Measurements from ENCODE around the gene E2F3.

The E2F3 gene

DNA sequence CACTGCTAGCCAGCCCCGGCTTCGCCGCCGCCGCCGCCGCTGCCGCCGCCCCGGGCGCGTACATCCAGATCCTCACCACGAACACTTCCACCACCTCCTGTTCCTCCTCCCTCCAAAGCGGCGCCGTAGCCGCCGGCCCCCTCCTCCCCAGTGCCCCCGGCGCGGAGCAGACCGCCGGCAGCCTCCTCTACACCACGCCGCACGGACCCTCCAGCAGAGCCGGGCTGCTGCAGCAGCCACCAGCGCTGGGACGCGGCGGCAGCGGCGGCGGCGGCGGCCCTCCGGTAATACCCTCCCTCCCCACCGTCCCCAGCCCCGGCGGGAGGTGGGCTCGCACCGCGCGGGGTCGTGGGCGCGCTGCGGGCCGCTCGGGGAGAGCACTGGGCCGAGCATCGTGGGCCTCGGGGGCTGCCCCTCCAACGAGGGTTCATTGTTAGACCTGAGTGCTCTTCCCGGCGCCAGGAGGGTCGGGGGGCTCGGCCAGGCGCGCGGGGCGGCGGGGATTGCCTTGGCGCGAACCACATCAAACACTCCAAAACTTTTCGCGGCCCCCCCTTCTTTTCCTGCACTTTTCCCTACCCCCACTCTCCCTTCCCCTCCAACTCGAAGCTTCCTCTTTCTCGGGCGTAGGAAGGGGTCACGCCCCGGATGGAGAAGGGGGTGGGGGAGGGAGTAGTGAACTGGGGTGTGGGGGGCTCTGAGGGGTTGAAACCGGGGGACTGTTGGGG, 827 bp downstream of the E2F3 start:
- DNase-seq (ENCODE audit: low read depth in 2 of 2), result peak; percentile 23 to 38

DNA sequence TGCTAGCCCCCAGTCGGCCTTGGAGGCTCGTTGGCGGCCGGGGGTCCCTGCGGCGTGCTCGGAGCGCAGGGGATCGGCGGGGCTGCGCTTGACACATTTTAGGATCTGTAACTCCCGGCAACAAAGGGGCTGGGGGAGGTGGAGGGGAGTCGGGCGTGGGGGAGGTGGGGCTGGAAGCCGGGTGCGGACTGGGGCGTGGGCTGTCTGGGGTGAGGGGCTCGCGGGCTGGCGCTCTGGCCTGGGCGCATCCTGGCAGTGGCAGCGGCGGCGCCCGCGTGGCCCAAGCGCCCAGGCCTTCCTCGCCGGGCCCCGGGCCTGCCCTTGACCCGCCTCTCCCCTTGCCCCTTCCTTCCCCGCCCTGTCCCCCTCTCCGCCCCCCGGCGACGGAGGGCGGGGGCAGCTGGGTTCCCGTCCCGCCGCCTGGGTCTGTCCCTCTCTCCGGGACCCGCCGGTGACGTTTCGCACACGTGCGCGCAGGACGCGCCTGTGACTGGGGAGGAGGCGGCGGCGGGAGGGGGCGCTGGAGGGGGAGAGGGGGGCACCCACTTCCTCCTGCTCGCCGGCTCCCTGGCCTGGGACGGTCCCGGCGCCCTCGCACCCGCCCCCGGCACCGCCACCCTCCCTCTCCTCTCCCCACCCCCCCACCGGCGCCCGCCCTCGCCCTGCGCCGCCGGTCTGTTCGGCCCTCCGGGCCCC, 1.5 kb downstream of the E2F3 start:
- DNase-seq (ENCODE audit: low read depth in 2 of 2), result peak; percentile 79 to 87

DNA sequence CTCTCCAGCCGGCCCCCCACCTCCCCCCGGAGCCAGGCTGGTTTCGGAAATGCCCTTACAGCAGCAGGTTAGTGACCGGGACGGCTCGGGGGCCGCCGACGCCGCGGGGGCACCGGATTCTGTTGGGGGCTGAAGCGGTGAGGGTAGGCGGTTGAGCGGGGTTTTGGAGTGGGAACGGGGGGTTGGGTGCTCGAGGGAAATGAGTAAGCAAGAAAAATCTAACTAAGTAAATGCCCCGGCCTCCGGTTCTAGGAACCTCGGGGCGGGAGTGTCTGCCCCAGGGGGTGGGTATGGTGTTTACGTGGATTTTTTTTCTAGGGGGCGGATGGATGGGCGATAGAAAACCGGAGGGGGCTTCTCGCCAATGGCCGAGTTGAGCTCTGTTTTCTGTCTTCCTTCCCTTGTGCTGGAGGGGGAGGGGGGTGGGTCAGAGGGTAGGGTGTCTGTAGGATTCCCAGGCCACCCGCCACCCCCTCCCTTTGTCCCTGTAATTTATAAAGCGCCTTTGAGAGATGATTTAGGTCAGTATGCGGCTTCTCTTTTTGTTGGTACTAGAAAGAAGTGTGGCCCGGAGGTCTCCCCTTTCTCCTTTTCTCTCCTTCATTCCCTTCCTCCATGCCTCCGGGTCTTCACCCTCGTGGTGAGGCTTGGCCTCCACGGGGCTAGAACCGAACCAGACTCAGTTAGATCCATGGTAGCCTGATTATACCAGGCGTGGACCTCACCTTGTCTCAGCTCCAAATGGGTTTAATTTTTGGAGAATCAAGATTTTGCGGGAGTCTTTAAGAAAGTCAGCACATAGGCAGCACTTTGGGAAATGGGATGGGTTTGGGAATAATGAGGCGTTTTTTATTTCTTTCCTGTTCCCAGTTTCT, 2.3 kb downstream of the E2F3 start:
- DNase-seq (ENCODE audit: low read depth in 2 of 2), result peak; percentile 62 to 70

DNA sequence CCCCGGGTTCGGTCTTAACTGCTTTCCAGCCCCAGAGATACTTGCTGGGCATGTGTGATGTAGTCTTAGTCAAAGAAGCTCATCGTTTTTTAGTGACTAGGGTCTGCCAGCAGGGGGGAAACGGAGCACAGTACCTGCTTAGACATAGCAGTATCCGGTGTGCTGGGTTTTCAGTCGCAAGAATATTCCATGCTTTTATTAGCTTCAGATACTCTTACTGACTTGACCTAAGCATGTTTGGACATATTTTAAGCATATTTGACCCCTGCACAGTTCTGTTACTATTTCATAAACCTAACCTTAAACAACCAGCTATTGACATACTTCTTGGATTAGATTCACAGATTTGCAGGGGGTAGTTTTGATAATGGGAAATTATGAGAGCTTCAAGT, 3.0 kb downstream of the E2F3 start:
- peak; percentile 47 to 64 for DNase-seq (ENCODE audit: low read depth in 2 of 2)

DNA sequence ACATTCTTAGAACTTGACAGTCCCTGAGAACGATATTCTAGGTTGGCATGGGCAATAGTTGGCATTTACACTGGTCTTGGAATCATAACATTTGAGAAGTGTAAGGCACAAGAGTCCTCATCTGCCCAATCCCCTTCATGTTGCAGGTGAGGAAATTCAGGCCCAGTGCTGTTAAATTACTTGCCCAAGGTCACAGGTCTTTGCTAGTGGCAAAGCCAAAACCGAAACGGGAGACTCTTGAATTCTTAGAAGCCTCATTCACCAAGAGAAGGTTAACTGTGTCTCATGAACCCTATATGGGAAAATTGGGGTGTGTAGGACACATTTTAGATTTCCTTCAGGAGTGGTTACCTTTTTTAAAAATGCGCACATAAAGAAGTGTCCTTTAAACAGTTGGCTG, 7.2 kb downstream of the E2F3 start:
- no peak for DNase-seq (ENCODE audit: low read depth in 2 of 2)

DNA sequence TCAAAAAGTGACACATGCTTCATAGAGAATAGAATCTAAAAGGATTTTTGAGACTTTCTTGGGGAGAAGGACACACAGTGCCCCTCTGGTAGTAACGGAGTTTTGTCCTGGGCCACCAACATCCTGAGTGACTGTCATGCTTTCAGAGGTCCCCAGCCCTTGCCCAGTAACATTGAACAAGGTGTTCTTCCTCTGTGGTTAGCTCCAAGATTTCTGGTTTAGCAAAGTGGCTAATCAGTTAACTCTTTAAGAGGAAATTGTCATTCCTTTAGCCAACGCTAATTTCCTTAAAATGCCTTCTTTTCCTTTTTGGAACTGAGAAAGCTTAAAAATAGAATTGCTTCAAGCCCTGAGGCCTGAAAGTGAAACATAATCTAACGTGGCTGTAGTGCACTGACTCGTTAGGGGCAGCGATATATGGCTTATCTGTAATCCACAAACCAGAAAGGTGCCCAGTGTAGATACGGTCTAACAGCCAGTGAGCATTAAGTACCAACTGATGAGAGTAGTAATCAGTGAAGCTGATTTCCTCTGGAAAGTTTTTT, 7.8 kb downstream of the E2F3 start:
- DNase-seq (ENCODE audit: low read depth in 2 of 2), result no peak

DNA sequence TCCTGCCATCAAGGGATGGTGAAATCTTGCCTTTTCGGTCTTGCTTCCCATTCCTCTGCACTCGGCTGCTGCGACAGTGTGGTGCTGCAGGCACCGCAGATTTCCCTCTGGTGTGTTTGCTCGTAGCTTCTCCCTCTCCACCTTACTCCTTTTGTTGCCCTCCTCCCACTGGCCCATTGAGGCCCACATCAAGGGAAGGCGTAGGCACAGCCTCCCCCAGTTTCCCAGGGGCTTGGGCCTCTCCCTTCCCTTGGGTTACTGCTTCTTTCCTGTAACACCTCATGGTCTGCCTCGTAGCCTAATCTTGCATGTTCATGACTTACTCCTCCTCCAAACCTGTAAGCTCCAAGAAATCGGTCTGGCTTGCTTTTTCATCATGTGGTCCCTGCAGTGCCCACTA, 9.9 kb downstream of the E2F3 start:
- no peak for DNase-seq (ENCODE audit: low read depth in 2 of 2)

DNA sequence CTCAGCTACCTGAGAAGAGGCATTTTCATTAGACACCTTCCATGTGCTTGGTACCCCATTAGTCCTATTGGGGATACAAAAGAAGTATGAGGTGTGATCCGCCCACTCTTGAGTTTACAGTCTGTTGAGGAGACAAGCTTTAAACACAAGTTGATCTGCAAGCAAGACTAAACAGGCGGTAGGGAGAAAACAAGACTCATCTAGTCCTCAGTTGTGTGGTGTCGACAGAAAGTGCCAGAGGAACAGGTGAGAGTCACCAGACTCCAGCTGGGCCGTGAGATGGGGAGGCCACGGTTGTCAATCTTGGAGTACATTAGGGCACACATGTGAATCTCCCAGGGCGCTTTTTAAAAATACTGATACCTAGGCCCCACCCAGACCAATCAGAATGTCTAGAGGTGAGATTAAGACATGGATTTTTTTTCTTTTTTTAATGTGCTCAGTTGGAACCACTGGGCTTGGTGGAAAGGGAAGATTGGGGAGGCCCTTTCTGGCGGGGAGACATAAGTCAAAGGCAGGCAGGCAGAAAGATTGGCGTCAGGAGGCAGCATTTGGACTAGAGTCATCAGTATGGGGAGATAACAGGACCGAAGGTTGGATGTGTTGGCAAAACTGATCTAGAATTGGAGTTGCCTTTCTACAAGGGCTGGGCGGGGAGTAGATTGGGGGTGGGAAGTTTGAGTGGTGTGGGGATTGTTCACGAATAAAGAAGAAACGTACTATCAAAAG, 10.4 kb downstream of the E2F3 start:
- no peak for DNase-seq (ENCODE audit: low read depth in 2 of 2)

DNA sequence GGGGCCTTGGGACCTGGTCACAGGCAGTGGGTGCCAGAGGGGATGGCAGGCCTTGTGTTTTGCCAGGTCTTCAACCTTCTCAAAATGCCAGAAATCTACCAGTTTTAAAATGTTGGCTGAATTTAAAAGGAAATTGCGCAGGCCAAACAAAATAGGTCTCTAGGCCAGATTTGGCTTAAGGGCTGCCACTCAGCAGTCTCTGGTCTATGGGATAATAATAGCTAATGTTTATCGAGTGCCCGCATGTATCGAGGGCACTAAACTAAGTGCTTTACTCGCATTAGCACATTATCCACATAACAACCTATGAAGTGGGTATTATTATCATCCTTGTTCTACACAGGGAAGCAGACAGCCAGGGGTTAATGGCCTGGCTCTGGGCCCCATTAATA, 11.0 kb downstream of the E2F3 start:
- DNase-seq (ENCODE audit: low read depth in 2 of 2), result no peak

DNA sequence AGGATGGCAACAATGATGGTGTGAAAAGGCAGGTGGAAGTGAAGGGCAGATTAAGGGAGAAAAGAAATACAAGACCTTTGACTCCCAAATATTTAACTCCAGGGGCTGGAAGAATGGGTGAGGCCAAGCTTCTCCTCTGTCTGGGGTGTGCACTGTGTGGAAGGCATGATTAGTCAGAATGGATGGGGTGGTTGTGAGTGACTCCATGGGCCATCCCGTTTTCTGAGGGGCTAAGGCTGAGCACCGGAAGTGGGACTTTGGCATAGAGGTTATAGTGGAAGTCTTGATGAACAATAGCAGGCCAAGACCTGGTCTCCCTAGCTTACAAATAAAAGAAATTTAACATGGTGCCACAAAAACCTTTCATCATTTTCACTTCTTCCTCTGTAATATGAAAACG, 12.1 kb downstream of the E2F3 start:
- DNase-seq (ENCODE audit: low read depth in 2 of 2), result no peak

DNA sequence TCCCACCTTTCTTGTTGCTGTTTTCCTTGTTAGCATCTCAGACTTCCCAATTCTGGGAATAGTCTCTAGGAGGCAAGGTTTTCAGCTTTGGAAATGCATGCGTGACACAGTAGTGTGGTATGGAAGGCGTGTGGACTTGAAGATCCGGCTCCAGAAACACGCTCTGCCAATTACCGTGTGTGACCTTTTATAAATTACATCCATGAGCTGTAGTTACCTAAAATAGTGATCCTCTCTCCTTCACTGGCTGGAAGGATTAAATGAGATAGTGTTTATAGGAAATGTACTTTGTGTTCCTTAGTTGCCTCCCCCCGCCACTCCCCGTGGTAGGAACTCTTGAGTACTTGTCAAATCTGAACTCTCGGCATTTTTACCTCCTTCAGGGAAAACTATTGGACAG, 13.0 kb downstream of the E2F3 start:
- no peak for DNase-seq (ENCODE audit: low read depth in 2 of 2)

DNA sequence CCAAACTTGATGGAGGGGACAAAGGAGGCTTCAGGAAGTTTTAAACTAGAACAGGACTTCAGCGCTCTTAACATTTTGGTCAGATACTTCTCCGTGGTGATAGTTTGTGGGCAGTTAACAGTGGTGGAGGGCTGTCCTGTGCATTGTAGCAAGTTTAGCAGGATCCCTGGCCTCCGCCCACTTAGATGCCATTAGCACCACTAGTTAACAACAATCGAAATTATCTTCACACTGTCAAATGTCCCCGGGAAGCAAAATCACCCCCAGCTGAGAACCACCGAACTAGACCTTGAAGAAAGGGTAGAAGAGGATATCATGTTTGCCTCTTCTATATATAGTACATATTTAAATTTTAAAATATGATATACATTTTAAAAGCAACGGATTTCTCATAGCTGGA, 13.6 kb downstream of the E2F3 start:
- no peak for DNase-seq (ENCODE audit: low read depth in 2 of 2)

DNA sequence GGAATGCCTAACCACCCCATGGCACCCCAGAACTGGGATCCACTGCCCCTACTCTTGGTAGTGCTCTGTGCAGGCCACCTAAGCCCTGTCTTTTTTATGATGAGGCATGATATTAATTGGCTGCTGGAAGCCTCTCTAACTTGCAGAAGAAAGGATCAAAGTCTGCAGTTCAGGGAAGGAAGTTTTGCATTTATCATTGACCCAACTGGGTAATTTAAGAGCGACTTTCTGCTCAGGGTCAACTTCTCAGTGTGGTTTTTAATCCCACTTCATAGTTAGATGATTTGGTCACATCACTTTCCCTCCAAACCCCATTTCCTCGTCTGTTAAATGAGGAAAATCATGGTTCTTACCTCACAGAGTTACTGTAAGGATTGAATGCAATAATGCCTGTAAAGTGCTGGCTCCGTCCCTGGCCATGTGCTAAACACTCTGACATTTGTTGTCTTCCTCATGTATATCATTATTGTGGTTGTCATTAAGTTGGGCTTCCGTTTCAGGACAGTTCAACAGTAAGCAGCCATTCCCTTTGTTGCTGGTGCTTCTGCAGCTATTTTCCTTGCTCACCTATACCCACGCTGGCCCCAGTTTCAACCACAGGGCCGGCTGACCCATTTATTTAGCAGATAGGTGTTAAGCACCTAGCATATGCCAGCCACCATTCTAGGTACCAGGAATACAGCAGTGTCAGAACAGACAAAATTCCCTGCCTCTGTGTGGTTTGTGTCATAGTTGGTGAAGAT, 14.2 kb downstream of the E2F3 start:
- no peak for DNase-seq (ENCODE audit: low read depth in 2 of 2)

DNA sequence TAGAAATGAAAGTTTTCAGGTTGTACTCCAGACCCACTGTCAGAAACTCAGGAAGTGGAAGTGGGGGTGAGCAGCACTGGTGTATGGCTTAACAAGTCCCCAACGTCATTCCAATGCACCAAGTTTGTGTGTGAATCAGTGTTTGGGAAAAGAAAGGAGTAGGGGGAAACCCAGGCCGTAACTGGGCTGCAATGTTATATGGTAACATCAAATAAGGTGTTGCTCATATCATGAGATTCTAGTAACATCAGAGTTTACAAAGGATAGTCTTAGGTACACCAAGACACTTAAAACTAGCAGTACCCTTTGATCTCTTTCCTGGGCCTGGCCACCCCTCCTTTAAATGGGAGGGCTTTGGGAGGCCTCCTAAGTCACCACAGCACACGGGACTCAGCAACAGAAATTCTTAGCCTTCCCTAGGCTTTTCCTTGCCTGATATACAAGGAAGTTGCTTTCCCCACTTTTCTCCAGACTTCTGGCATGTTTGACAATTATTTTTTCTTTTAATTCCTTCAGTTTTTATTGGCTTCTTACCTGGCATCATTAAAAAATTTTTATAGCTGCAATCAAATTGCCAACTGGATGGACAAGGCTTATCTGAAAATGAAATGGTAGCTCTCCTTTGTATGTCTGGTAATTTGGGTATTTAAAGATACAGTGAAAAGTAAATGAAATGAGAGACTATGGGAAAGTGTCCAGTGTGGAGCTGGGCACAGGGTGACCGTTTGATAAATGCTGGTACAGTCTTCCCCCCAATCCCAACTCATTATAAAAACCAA, 15.1 kb downstream of the E2F3 start:
- no peak for DNase-seq (ENCODE audit: low read depth in 2 of 2)

DNA sequence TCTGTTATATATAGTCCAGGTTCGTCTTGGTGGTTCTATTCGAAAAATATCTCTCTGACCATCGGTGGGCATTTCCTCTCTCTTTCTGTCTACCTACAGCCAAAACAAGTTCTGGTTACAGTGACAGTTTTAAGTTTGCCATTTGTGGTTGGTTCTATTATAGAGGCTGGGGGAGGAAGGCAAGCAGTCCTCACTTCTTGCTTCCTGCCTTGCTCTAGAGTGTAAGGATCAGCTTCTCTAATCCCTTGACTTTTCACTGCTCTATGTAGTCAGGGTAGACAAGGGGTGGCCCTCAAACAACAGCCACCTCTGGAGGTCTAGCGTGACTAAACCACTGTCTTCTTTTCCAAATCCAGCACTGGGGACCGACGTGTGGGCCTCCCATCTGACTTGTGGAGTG, 16.1 kb downstream of the E2F3 start:
- DNase-seq (ENCODE audit: low read depth in 2 of 2), result no peak

DNA sequence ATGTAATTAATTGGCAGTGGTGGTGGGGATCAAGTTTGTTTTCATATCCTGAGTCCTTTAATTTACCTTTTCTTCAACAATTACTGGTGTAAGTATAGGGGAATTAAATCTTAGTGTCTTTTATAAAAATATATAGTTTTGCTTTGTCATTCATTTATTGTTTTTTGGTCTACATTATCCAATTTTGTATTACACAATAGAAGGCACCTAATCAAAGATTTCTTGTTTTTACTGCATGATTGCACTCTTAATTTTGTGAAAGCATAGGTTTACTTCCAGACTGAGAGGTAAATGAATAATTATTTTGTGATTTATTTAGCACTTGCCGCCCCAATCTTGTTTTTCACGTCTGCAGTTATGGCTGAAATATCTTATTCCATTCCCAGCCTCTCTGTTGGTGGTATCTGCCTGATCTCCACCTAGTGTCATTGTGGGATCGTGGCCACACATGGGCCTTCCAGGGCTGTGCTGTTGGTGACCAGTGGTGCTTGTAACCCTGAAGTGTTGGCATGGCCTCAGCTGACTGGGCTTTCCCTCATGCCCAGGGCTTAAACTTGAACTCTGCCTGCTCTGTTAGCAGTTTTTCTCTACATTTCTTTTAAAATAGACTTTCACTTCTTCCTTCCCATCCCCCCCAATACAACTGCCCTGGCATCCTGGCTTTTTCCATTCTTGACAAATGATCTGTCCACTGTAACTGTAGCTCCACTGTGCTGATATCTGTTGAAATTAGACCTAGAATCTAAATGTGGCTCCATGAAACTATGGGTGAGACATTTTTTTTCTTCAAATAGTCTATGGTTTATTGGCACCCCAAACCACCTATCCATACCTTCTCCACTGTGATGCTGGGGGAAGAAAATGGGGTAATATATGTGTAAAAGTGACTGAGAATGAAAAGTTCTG, 24.8 kb downstream of the E2F3 start:
- DNase-seq (ENCODE audit: low read depth in 2 of 2), result no peak

DNA sequence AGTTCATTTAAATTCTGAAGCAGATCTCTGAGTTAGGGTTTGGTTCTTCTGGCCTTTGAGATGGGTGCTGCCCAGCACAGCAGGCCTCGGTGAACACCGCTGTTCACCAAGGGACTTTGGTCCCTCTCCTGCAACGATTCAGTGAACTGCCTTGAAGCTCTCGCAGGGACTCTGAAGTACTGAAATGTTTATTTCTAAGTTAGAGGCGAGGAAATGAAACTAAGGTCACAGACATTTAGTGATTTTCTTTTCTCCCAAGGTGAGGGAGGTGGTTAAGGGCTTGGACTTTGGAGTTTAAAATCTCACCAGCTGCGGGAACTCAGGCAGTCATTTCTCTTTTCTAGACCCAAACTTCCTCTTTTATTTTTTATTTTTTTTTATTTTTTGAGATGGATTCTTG, 26.2 kb downstream of the E2F3 start:
- no peak for DNase-seq (ENCODE audit: low read depth in 2 of 2)

DNA sequence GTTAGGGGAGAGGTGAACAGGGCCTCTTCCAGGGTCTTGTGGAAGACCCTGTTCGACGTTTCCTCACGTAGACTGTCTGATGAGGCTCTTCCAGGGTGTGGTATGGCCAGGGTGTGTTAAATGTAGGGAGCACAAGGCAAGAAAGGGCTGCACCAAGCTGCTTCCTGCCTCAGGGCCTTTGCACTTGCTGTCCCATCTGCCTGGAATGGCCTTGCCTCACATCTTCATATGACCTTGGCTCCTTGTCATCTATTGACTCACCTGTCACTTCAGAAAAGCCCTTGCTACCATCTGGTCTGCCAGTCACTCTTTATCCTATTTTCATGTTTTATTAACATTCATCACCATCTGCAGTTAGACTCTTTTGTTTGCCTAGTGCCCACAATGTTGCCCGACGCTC, 31.0 kb downstream of the E2F3 start:
- no peak for DNase-seq (ENCODE audit: low read depth in 2 of 2)

DNA sequence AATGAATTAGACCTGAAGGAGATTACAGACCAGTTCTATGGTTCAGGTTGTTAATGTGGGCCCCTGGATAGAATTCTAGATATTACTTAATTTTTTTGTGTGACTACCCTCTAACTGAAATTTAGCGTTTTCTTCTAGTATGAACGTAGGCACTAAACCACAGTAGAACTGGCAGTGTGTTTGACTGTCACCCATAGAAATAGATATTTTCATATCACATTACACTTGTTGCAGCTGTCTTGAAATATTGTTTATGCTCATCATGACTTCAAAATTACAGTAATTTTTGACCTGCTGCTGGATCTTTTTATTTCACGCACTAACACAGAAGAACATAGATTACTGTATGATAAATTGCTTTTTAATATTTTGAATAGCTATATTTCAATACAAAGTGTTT, 31.6 kb downstream of the E2F3 start:
- no peak for DNase-seq (ENCODE audit: low read depth in 2 of 2)
